Thyroid gland (tissue), 4 donors: ENCODE measurements around the gene SMIM32.

Source experiments
- CTCF ChIP-seq, 6 experiments: fragments of 200-600 bp in 3 of 6; fragments of 450-650 bp in 3 of 6; sonication (generic) in 3 of 6; IDR thresholded peaks; one replicate each; pipeline ENCODE4 v1.5.1; 2016 to 2019; ENCODE audit warnings: antibody characterized with exemption in 6 of 6, mild to moderate bottlenecking in 2 of 6, inconsistent platforms in 1 of 6, moderate library complexity in 1 of 6
- POLR2A ChIP-seq, 2 donors: fragments of 450-650 bp; IDR thresholded peaks; one replicate each; pipeline ENCODE4 v1.6.1; 2017; ENCODE audit warnings: antibody characterized with exemption in 2 of 2, mild to moderate bottlenecking in 2 of 2, moderate library complexity in 1 of 2

DNA sequence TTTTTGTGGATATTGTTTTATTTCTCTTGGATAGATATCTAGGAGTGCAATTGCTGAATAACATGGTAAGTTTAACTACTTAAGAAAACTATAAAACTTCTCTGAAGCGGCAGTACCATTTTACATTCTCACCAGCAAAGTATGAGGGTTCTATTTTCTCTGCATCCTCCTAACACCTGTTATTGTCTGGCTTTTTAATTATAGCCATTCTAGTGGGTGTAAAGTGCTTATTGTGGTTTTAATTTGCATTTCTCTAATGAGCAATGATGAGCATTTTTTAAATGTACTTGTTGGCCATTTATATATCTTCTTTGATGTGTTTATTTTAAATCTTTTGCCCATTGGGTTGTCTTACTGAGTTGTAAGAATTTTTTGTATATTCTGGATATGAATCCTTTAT, 28.7 kb downstream of the SMIM32 start:
- no peak for TF ChIP-seq POLR2A (IDR thresholded peaks at IDR 0.05)
- TF ChIP-seq CTCF (IDR thresholded peaks at IDR 0.05) = no peak
